ENCODE data around the gene CASP7.

DNA sequence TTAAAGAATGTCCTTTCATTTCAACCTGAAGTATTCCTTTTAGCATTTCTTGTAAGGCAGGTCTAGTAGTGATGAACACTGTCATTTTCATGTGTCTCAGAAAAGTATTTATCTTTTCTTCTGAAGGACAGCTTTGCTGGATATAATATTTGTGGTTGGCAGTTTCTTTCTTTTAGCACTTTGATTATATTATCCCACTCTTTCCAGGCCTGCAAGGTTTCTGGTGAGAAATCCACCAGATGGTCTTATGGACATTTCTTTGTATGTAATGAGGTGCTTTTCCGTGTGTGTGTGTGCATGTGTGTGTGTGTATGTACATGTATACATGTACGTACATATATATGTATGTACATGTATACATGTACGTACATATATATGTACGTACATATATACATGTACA is 7.3 kb downstream of the CASP7 start:
- TF ChIP-seq POLR2A (IDR thresholded peaks at IDR 0.05; ENCODE audit: low read depth, low read length) (no peak), POLR2AphosphoS5 (IDR thresholded peaks at IDR 0.05; ENCODE audit: low read depth, low read length) (no peak)
